ENCODE measurements around the gene PKNOX2. TPM values are rescaled to one million over a fixed set of nuclear protein-coding genes. Genes with fewer than 3 reads are reported as not detected.

PKNOX2 gene
- total RNA-seq, 2 experiments from 2014 or later, result not detected

DNA sequence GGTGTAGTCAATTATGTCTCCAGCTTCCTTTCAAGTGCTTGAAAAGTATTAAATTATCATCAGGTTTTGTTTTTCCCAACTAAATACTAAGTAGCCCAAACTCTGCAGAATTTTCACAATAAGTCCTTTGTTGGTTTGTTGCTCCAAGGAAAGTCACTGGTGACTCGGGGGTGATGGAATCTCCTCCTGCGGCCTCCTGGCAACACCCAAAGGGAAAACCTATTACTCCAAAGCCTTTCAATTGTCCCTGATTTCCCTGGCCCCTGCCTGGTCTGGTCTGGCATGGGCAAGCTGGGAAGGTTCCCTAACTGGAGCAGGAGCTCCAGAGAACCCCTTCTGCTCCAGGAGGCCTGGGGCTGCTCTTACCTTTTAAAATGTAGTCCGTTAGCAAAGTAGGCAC, 283.6 kb downstream of the PKNOX2 start:
- intact Hi-C loops (cut with micrococcal nuclease; ENCODE audit: unreplicated experiment), result no loop called here
- H3K4me3 ChIP-seq (ENCODE audit: low read depth, low read length, poor library complexity, severe bottlenecking), result no peak overlapping the region
- BruUV-seq (replicated peaks), result no TSS peak
- H3K4me1 ChIP-seq (ENCODE audit: insufficient read depth, low read length, poor library complexity, severe bottlenecking), result no peaks in the 10 kb centered on the region
- H4K20me1 ChIP-seq (ENCODE audit: insufficient read depth, low read length), result no peaks in the 10 kb centered on the region
- no peak for DNase-seq (ENCODE audit: low spot score)
- no peak overlapping the region for H2AFZ ChIP-seq (ENCODE audit: low read length)
- H3K79me2 ChIP-seq (ENCODE audit: insufficient read depth, low read depth, low read length), result no peaks in the 10 kb centered on the region
- H3K9me3 ChIP-seq (ENCODE audit: low read length), result no peaks in the 10 kb centered on the region
- no peak overlapping the region for H3K4me2 ChIP-seq (ENCODE audit: low read length)
- TF ChIP-seq EZH2phosphoT487 (IDR thresholded peaks at IDR 0.05; ENCODE audit: borderline replicate concordance, low read depth, low read length), result no peak
- TF ChIP-seq, protein P1, sequence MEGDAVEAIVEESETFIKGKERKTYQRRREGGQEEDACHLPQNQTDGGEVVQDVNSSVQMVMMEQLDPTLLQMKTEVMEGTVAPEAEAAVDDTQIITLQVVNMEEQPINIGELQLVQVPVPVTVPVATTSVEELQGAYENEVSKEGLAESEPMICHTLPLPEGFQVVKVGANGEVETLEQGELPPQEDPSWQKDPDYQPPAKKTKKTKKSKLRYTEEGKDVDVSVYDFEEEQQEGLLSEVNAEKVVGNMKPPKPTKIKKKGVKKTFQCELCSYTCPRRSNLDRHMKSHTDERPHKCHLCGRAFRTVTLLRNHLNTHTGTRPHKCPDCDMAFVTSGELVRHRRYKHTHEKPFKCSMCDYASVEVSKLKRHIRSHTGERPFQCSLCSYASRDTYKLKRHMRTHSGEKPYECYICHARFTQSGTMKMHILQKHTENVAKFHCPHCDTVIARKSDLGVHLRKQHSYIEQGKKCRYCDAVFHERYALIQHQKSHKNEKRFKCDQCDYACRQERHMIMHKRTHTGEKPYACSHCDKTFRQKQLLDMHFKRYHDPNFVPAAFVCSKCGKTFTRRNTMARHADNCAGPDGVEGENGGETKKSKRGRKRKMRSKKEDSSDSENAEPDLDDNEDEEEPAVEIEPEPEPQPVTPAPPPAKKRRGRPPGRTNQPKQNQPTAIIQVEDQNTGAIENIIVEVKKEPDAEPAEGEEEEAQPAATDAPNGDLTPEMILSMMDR (conservative IDR thresholded peaks at IDR 0.05; ENCODE audit: low read length), result no peak
- H3K27ac ChIP-seq (ENCODE audit: low read depth, low read length, poor library complexity, severe bottlenecking), result no peak overlapping the region
- ChIA-PET CTCF (ENCODE audit: unreplicated experiment) (no interaction called here), POLR2A (no interaction called here)
- no peaks in the 10 kb centered on the region for H3K9me2 ChIP-seq (ENCODE audit: insufficient read depth, low read length)
- H3K36me3 ChIP-seq (ENCODE audit: insufficient read depth, low read length), result no peaks in the 10 kb centered on the region

DNA sequence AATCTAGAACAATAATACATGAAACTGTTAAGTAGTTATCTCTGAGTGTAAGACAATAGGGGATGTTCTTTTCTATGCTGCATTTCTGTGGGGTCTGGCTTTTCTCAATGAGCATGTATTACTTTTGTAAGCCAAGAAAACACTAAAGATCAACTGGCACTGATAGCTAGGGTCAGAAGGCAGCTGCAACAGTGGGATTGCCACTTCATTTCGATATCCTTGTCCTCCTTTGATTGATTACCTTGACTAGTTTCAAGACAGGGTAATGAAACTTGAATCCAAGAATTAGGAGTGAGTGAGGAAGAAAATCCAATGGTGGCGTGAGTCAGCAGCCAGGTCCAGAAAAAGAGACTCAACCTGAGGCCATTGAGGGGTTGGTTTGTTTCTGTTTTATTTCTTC, 285.0 kb downstream of the PKNOX2 start:
- H3K27ac ChIP-seq (ENCODE audit: low read depth, low read length, poor library complexity, severe bottlenecking), result no peak overlapping the region
- H3K4me3 ChIP-seq (ENCODE audit: low read depth, low read length, poor library complexity, severe bottlenecking), result no peak overlapping the region
- no peak for TF ChIP-seq EZH2phosphoT487 (IDR thresholded peaks at IDR 0.05; ENCODE audit: borderline replicate concordance, low read depth, low read length)
- TF ChIP-seq, protein P1 (conservative IDR thresholded peaks at IDR 0.05; ENCODE audit: low read length), result no peak
- intact Hi-C loops (cut with micrococcal nuclease; ENCODE audit: unreplicated experiment), result no loop called here
- no peak overlapping the region for H2AFZ ChIP-seq (ENCODE audit: low read length)
- no TSS peak for BruUV-seq (replicated peaks)
- CTCF ChIA-PET (ENCODE audit: unreplicated experiment), result no interaction called here
- H4K20me1 ChIP-seq (ENCODE audit: insufficient read depth, low read length), result no peaks in the 10 kb centered on the region
- no peaks in the 10 kb centered on the region for H3K9me3 ChIP-seq (ENCODE audit: low read length)
- no peaks in the 10 kb centered on the region for H3K36me3 ChIP-seq (ENCODE audit: insufficient read depth, low read length)
- H3K4me1 ChIP-seq (ENCODE audit: insufficient read depth, low read length, poor library complexity, severe bottlenecking), result no peaks in the 10 kb centered on the region
- no peak overlapping the region for H3K4me2 ChIP-seq (ENCODE audit: low read length)
- POLR2A ChIA-PET, result interaction anchor here (0.6 kb wide), 2 partner anchors 1232 to 1504 kb away, joined by 4 read pairs; no protein-coding TSS in a partner anchor
- H3K9me2 ChIP-seq (ENCODE audit: insufficient read depth, low read length), result no peaks in the 10 kb centered on the region
- no peaks in the 10 kb centered on the region for H3K79me2 ChIP-seq (ENCODE audit: insufficient read depth, low read depth, low read length)
- no peak for DNase-seq (ENCODE audit: low spot score)

DNA sequence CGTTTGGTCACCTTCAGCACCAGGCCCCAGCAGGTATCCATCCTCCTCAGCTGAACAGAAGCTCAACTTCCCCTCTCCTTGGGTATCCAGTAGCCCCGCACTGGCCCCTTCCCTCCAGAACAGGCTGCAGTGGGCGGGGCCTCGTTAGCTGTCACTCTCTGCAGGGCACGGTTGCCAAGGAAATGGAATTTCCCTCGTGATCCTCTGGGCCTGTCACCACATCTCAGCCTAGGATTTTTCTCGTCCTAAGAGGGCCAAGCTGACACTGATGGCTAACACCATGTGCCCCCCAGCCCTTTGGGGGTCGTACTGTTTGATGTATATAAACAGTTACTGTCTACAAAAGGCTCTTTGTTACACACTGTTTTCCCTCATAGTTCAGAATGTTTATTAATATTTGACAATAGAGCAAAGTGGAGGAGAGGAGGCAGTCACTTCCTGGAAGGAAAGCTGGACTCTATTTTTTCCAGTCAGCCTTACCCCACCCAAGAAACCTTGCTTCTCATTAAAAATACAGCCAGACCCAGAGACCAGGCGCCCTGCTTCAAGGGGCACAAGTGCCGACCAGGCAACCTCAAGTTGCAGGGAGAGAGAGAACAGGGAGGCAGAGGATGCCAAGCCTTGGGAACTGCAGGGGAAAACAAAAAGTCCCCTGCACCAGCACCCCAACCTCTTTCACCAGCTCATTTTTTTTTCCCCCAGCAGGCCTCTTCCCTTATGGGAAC, 287.0 kb downstream of the PKNOX2 start:
- H3K36me3 ChIP-seq (ENCODE audit: insufficient read depth, low read length), result no peaks in the 10 kb centered on the region
- intact Hi-C loops (cut with micrococcal nuclease; ENCODE audit: unreplicated experiment), result no loop called here
- H3K9me2 ChIP-seq (ENCODE audit: insufficient read depth, low read length), result no peaks in the 10 kb centered on the region
- no peak overlapping the region for H3K27ac ChIP-seq (ENCODE audit: low read depth, low read length, poor library complexity, severe bottlenecking)
- TF ChIP-seq EZH2phosphoT487 (IDR thresholded peaks at IDR 0.05; ENCODE audit: borderline replicate concordance, low read depth, low read length), result no peak
- TF ChIP-seq, protein P1 (conservative IDR thresholded peaks at IDR 0.05; ENCODE audit: low read length), result no peak
- H3K79me2 ChIP-seq (ENCODE audit: insufficient read depth, low read depth, low read length), result no peaks in the 10 kb centered on the region
- no peaks in the 10 kb centered on the region for H3K4me1 ChIP-seq (ENCODE audit: insufficient read depth, low read length, poor library complexity, severe bottlenecking)
- H3K4me2 ChIP-seq (ENCODE audit: low read length), result no peak overlapping the region
- DNase-seq (ENCODE audit: low spot score), result no peak
- BruUV-seq (replicated peaks), result no TSS peak
- ChIA-PET CTCF (ENCODE audit: unreplicated experiment) (no interaction called here), POLR2A (interaction anchor here (1.3 to 2.2 kb wide), 2 partner anchors 9 to 11 kb away, joined by 3 to 7 read pairs; no protein-coding TSS in a partner anchor)
- peak overlapping the region; percentile 62; the same call in 1 of the 2 replicates for H2AFZ ChIP-seq (ENCODE audit: low read length)
- no peak overlapping the region for H3K4me3 ChIP-seq (ENCODE audit: low read depth, low read length, poor library complexity, severe bottlenecking)
- H3K9me3 ChIP-seq (ENCODE audit: low read length), result no peaks in the 10 kb centered on the region
- H4K20me1 ChIP-seq (ENCODE audit: insufficient read depth, low read length), result no peaks in the 10 kb centered on the region

Data from OCI-LY7 (cell line).